Neural crest cell (in vitro differentiated cells): ENCODE results near the gene UBE2G1. TPM values are rescaled to one million over a fixed set of nuclear protein-coding genes. Genes with fewer than 3 reads are reported as not detected.

Experiments
- DNase-seq: peaks from one replicate; pipeline ENCODE4 v3.0.0; 2021; ENCODE audit warnings: low read depth, mixed read lengths, low spot score
- H3K27ac Mint-ChIP-seq: one replicate; pipeline ENCODE4 v1.8.0; 2021; ENCODE audit warnings: mild to moderate bottlenecking, mixed read lengths; ENCODE audit not compliant: unreplicated experiment
- H3K27me3 Mint-ChIP-seq: 2 replicates; pipeline ENCODE4 v1.8.0; 2021; ENCODE audit warnings: low read depth, mild to moderate bottlenecking, mixed read lengths
- H3K36me3 Mint-ChIP-seq: 2 replicates; pipeline ENCODE4 v1.8.0; 2021; ENCODE audit warnings: low read depth, mild to moderate bottlenecking, mixed read lengths
- H3K4me1 Mint-ChIP-seq: 2 replicates; pipeline ENCODE4 v1.8.0; 2021; ENCODE audit warnings: mixed read lengths
- H3K4me3 Mint-ChIP-seq: one replicate; pipeline ENCODE4 v1.8.0; 2021; ENCODE audit warnings: mild to moderate bottlenecking, mixed read lengths
- H3K9me3 Mint-ChIP-seq: 2 replicates; pipeline ENCODE4 v1.8.0; 2021; ENCODE audit warnings: mixed read lengths
- total RNA-seq: library from RNA; stranded (reverse); gene quantifications from 2 replicates; pipeline ENCODE4 v1.2.1, GENCODE V29; 2021
- TF ChIP-seq, protein P1 (sequence below): fragments of 200-600 bp; sonication (generic); conservative IDR thresholded peaks from 2 replicates; pipeline ENCODE4 v1.5.0; 2021; ENCODE audit warnings: antibody characterized with exemption, mild to moderate bottlenecking

The UBE2G1 gene
- total RNA-seq, 1 donor from 2014 or later = 98.5 TPM

DNA sequence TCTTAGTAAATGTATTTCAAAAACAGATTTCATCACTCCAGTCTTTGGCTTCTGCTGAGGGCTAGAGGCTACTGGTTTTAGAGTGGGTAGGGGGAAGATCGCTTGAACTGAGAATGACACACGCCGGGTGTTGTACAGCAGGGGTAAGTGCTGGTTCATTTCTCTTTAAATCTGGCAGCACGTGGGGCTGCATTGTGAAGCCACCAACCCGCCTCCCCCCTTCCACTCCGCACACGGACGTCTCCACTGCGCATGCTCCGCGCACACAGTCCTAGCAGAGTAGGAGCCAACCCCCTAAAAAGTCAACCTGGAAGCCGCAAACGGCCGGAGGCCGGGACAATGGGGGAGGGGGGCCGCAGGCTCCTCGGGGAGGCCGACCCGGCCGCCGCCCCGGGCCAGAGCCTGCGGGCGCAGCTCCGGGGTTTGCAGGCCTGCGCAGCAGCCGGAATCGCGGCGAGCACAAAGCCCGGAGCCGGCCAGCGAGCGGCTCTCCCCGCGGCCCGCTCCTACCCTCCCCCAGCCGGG, 1.3 kb downstream of the UBE2G1 start:
- peaks cover 25% of the 10 kb centered on the region for H3K4me1 Mint-ChIP-seq
- H3K27ac Mint-ChIP-seq = peak overlapping the region; percentile 89
- H3K9me3 Mint-ChIP-seq = no peaks in the 10 kb centered on the region
- peaks cover 9% of the 10 kb centered on the region for H3K36me3 Mint-ChIP-seq
- peak; percentile 77 for DNase-seq
- H3K27me3 Mint-ChIP-seq = no peaks in the 10 kb centered on the region
- TF ChIP-seq, protein P1, sequence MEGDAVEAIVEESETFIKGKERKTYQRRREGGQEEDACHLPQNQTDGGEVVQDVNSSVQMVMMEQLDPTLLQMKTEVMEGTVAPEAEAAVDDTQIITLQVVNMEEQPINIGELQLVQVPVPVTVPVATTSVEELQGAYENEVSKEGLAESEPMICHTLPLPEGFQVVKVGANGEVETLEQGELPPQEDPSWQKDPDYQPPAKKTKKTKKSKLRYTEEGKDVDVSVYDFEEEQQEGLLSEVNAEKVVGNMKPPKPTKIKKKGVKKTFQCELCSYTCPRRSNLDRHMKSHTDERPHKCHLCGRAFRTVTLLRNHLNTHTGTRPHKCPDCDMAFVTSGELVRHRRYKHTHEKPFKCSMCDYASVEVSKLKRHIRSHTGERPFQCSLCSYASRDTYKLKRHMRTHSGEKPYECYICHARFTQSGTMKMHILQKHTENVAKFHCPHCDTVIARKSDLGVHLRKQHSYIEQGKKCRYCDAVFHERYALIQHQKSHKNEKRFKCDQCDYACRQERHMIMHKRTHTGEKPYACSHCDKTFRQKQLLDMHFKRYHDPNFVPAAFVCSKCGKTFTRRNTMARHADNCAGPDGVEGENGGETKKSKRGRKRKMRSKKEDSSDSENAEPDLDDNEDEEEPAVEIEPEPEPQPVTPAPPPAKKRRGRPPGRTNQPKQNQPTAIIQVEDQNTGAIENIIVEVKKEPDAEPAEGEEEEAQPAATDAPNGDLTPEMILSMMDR = no peak
- peak overlapping the region; percentile 98 for H3K4me3 Mint-ChIP-seq

DNA sequence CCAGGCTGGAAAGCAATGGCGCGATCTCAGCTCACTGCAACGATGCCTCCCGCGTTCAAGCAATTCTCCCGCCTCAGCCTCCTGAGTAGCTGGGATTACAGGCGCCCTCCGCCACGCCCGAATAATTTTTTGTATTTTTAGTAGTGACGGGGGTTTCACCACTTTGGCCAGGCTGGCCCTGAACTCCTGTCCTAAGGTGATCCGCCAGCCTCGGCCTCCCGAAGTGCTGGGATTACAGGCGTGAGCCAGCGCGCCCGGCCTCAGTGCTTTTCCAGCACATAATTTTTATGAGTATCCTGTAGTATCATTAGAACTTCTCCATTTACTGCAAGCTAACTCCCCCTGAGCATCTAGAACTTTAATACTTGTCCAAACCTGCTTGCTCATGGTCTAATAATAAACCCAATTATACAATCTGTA, 1.8 kb downstream of the UBE2G1 start:
- Mint-ChIP-seq H3K4me3 (peak overlapping the region; percentile 98), H3K36me3 (peaks cover 9% of the 10 kb centered on the region), H3K27ac (peak overlapping the region; percentile 89), H3K27me3 (no peaks in the 10 kb centered on the region), H3K4me1 (peaks cover 28% of the 10 kb centered on the region), H3K9me3 (no peaks in the 10 kb centered on the region)
- TF ChIP-seq, protein P1 = no peak
- no peak for DNase-seq

DNA sequence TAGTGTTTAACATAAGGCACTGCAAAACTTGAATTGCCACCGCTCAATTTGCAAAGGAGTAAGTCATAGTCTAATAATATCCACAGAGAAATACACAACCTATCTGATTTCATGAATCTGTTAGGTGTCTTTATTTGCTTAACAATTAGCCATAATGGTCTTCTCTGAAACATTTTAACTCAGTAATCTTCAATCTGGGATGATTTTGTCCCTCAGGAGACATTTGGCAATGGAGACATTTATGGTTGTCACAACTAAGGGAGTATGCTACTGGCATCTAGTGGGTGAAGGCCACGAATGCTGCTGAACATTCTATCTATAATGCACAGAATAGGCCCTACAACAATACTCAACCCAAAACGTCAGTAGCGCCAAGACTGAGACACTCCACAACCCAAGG, 4.3 kb downstream of the UBE2G1 start:
- Mint-ChIP-seq H3K27ac (no peak overlapping the region), H3K4me3 (peak overlapping the region; percentile 62), H3K4me1 (peaks cover 36% of the 10 kb centered on the region), H3K9me3 (no peaks in the 10 kb centered on the region), H3K36me3 (peaks cover 11% of the 10 kb centered on the region), H3K27me3 (no peaks in the 10 kb centered on the region)
- no peak for DNase-seq
- TF ChIP-seq, protein P1 = no peak

DNA sequence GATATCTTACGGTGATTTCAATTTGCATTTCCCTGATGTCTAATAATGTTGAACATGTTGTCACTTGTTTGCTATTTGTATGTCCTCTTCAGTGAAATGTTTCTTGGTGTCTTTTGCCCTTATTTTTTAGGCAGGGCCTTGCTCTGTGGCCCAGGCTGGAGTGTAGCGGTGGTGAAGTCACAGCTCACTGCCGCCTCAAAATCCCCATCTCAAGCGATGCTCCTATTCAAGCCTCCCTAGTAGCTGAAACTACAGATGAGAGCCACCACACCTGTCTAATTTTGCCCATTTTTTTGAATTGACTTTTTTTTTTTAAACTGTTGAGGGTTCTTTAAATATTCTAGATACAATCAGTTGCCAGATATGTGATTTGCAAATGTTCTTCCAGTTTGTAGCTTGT, 8.3 kb downstream of the UBE2G1 start:
- Mint-ChIP-seq H3K9me3 (no peaks in the 10 kb centered on the region), H3K36me3 (peaks cover 7% of the 10 kb centered on the region), H3K4me1 (peaks cover 26% of the 10 kb centered on the region), H3K27ac (no peak overlapping the region), H3K27me3 (no peaks in the 10 kb centered on the region), H3K4me3 (no peak overlapping the region)
- TF ChIP-seq, protein P1 = no peak
- no peak for DNase-seq

DNA sequence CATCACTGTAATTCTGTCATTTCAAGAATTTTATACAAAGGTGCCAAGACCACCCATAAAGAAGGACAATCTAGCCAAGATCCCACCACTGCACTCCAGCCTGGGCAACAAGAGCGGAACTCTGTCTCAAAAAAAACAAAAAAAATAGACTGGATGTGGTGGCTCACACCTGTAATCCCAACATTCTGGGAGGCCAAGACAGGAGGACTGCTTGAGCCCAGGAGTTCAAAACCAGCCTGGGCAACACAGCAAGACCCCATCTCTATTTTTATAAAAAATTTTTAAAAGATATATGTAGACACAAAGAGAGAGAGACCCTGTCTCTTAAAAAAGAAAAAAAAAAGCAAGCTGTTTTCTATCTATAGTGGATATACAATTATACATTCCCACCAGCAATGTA, 8.8 kb downstream of the UBE2G1 start:
- TF ChIP-seq, protein P1 = no peak
- Mint-ChIP-seq H3K27ac (peak overlapping the region; percentile 81), H3K36me3 (peaks cover 7% of the 10 kb centered on the region), H3K4me3 (no peak overlapping the region), H3K9me3 (no peaks in the 10 kb centered on the region), H3K27me3 (no peaks in the 10 kb centered on the region), H3K4me1 (peaks cover 25% of the 10 kb centered on the region)
- no peak for DNase-seq
